ENCODE measurements around the gene SMPX.

GRCh38 chrX:21725916-21726315 is 32.0 kb downstream of the SMPX start:
- TF ChIP-seq POLR2A (IDR thresholded peaks at IDR 0.05): no peak
- no peak for TF ChIP-seq CTCF (IDR thresholded peaks at IDR 0.05)
